CD4-positive, alpha-beta T cell treated with Interleukin-4 for 4 hours (primary cell): Measurements from ENCODE around the gene PEX13.

Experiments
- DNase-seq: peaks from one replicate; pipeline ENCODE4 v3.0.0-alpha.2; 2020

Gene PEX13

DNA sequence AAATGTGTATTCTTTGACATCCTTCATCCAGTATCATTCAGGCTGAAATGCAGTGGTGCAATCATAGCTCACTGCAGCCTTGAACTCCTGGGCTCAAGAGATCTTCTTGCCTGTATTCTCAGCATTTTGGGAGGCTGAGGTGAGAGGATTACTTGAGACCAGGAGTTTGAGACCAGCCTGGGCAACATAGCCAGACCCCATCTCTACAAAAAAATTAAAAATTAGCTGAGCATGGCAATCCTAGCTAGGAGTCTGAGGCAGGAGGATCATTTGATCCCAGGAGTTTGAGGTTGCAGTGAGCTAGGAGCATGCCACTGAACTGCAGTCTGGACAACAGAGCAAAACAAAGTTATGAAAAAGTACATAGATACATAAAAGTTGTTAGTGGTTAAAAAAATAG, 72.3 kb downstream of the PEX13 start:
- DNase-seq = no peak

GRCh38 chr2:61090386-61090921, 72.9 kb downstream of the PEX13 start:
- no peak for DNase-seq

- DNase-seq = no peak
Measured at GRCh38 chr2:61091485-61091884, 74.0 kb downstream of the PEX13 start.

DNA sequence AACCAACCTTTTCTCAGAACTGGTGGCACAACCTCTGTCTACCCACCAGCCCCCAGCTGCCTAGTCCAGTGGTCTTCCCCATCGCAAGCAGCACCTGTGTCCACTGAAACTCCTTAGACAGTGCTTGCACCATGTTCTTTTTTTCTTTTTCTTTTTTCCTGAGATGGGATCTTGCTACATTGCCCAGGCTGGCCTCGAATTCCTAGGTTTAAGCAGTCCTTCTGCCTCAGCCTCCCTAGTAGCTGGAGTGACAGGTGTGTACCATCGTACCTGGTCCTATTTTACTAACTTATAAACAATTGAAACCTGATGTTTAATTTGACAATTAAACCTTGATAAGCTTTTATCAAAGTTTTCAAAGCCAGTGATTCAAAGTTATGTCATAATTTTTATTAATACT, 78.9 kb downstream of the PEX13 start:
- no peak for DNase-seq

DNA sequence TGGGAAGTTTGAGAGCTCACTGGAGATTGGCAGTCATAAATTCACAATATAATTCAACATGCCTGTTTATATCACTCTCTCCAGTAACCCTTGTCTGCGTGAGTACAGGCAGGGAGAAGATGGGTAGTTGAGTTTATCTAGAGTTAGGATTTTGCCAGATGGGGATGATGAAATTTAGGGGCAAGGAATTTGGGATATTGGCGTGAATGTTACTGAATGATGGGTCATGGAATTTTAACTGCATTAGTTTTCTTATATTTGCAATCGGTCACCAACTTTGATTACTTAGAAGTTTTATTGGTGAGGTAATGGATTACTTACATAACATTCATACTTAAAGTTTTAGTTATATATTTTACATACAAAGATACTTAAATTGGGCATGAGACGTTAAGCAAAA, 83.3 kb downstream of the PEX13 start:
- no peak for DNase-seq
